GM12874 (cell line): ENCODE data around the gene SIT1.

Source experiments
- CTCF ChIP-seq: IDR thresholded peaks from 2 replicates; pipeline ENCODE4 v1.5.1; 2011; ENCODE audit warnings: low read depth, mild to moderate bottlenecking, control low read depth, low read length, moderate library complexity; ENCODE audit not compliant: insufficient read depth

SIT1 gene

GRCh38 chr9:35681341-35682002 lies 30.7 kb upstream of the SIT1 start:
- no peak for TF ChIP-seq CTCF

DNA sequence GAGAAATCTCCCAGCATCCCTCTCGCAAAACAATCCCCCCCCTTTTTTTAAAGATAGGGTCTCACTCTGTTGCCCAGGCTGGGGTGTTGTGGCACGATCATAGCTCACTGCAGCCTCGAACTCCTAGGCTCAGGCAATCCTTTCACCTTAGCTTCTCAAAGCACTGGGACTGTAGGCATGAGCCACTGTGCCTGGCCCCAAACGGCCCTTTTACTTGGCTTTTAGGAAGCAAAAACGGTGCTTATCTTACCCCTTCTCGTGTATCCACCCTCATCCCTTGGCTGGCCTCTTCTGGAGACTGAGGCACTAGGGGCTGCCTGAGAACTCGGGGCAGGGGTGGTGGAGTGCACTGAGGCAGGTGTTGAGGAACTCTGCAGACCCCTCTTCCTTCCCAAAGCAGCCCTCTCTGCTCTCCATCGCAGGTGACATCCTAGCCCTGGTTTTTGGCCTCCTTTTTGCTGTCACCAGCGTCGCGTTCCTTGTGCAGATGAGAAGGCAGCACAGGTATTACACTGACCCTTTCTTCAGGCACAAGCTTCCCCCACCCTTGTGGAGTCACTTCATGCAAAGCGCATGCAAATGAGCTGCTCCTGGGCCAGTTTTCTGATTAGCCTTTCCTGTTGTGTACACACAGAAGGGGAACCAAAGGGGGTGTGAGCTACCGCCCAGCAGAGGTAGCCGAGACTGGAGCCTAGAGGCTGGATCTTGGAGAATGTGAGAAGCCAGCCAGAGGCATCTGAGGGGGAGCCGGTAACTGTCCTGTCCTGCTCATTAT lies 29.8 kb upstream of the SIT1 start:
- no peak for TF ChIP-seq CTCF

GRCh38 chr9:35679766-35680330 lies 29.1 kb upstream of the SIT1 start:
- TF ChIP-seq CTCF = no peak

GRCh38 chr9:35679091-35679490 lies 28.4 kb upstream of the SIT1 start:
- no peak for TF ChIP-seq CTCF

- no peak for TF ChIP-seq CTCF
Observed at GRCh38 chr9:35675732-35676392, 25.1 kb upstream of the SIT1 start.

DNA sequence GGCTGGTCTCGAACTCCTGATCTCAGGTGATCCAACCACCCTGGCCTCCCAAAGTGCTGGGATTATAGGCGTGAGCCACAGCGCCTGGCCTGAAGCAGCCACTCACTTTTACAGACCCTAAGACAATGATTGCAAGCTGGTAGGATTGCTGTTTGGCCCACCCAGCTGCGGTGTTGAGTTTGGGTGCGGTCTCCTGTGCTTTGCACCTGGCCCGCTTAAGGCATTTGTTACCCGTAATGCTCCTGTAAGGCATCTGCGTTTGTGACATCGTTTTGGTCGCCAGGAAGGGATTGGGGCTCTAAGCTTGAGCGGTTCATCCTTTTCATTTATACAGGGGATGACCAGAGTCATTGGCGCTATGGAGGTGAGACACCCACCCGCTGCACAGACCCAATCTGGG lies 24.5 kb upstream of the SIT1 start:
- TF ChIP-seq CTCF = no peak

DNA sequence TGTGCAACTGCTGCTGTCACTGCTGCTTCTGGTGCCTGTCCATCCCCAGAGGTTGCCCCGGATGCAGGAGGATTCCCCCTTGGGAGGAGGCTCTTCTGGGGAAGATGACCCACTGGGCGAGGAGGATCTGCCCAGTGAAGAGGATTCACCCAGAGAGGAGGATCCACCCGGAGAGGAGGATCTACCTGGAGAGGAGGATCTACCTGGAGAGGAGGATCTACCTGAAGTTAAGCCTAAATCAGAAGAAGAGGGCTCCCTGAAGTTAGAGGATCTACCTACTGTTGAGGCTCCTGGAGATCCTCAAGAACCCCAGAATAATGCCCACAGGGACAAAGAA lies 23.3 kb upstream of the SIT1 start:
- TF ChIP-seq CTCF = no peak
